ENCODE results near the gene DLD.

DNA sequence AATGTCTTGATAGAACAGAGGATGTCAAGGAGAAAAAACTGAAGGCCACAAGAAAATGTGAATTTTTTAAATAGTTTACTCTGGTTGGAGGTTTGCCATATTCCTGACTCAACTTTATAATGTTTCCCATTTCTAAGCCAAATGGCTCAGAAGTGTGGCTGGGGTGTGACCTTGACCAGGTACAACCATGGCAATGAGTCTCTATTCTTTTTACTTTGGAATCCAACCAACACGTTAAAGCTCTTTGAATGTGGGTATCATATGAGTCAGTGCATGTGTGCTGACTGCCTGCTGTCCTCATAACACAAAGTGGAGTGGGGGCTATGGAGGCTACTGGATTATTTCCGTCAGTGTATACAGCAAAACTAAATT is 33.5 kb upstream of the DLD start:
- TF ChIP-seq FOXA2 (IDR thresholded peaks at IDR 0.05) (no peak), SP1 (IDR thresholded peaks at IDR 0.05) (no peak), RAD21 (IDR thresholded peaks at IDR 0.05) (no peak), TAF1 (conservative IDR thresholded peaks at IDR 0.05) (no peak)

All from liver (tissue), 2 donors.